CD4-positive, CD25-positive, alpha-beta regulatory T cell (primary cell): ENCODE results near the gene PIEZO2. TPM values are rescaled to one million over a fixed set of nuclear protein-coding genes. Genes with fewer than 3 reads are reported as not detected.

Experiments
- ATAC-seq, 2 donors: fragments of 150-1000 bp; cut with Tn5 transposase; one replicate each; pipeline ENCODE4 v1.10.0; 2021; ENCODE audit warnings: low read depth in 2 of 2, moderate number of reproducible peaks in 2 of 2, moderate library complexity in 1 of 2
- DNase-seq, 3 donors: peaks; one replicate each; pipeline versions ENCODE4 v3.0.0 to v3.0.0-alpha.2; 2012 to 2022; ENCODE audit warnings: mixed read lengths in 1 of 3
- H3K27ac ChIP-seq: one replicate; pipeline ENCODE4 v1.7.0; 2013; ENCODE audit warnings: mild to moderate bottlenecking, low read length; ENCODE audit not compliant: insufficient read depth, poor library complexity, severe bottlenecking
- H3K27me3 ChIP-seq: one replicate; pipeline ENCODE4 v1.7.0; 2013; ENCODE audit warnings: low read length; ENCODE audit not compliant: control insufficient read depth, insufficient read depth
- H3K36me3 ChIP-seq: one replicate; pipeline ENCODE4 v1.7.0; 2013; ENCODE audit warnings: mild to moderate bottlenecking, low read length, moderate library complexity; ENCODE audit not compliant: control insufficient read depth, insufficient read depth
- H3K4me1 ChIP-seq: 2 replicates; pipeline ENCODE4 v1.7.0; 2013; ENCODE audit warnings: mild to moderate bottlenecking, low read length; ENCODE audit not compliant: insufficient read depth, control insufficient read depth, poor library complexity, severe bottlenecking
- H3K4me3 ChIP-seq: one replicate; pipeline ENCODE4 v1.7.0; 2013; ENCODE audit warnings: low read depth, mild to moderate bottlenecking, low read length, moderate library complexity
- H3K9me3 ChIP-seq, 2 experiments: 1 replicate in 1 of 2; 2 replicates in 1 of 2; pipeline ENCODE4 v1.7.0; 2013; ENCODE audit warnings: low read length in 2 of 2, mild to moderate bottlenecking in 1 of 2, moderate library complexity in 1 of 2; ENCODE audit not compliant: control insufficient read depth in 2 of 2
- H3K27ac Mint-ChIP-seq, 3 donors: one replicate each; pipeline ENCODE4 v1.8.0; 2020 to 2022; ENCODE audit warnings: mild to moderate bottlenecking in 3 of 3, mixed read lengths in 3 of 3, moderate library complexity in 2 of 3
- H3K27me3 Mint-ChIP-seq: one replicate; pipeline ENCODE4 v1.8.0; 2022; ENCODE audit warnings: mild to moderate bottlenecking, mixed read lengths
- H3K36me3 Mint-ChIP-seq: one replicate; pipeline ENCODE4 v1.8.0; 2020; ENCODE audit warnings: mixed read lengths
- H3K4me1 Mint-ChIP-seq, 4 donors: one replicate each; pipeline ENCODE4 v1.8.0; 2020 to 2022; ENCODE audit warnings: mixed read lengths in 4 of 4, mild to moderate bottlenecking in 1 of 4
- H3K4me3 Mint-ChIP-seq, 4 donors: one replicate each; pipeline ENCODE4 v1.8.0; 2020 to 2022; ENCODE audit warnings: mild to moderate bottlenecking in 4 of 4, mixed read lengths in 4 of 4, moderate library complexity in 3 of 4
- H3K9me3 Mint-ChIP-seq, 7 donors: one replicate each; pipeline ENCODE4 v1.8.0; 2020 to 2022; ENCODE audit warnings: mixed read lengths in 7 of 7, mild to moderate bottlenecking in 3 of 7, moderate library complexity in 2 of 7
- polyA plus RNA-seq, 4 donors: library from polyadenylated mRNA; unstranded; fragments of 300-500 nt; fragmentation: Illumina TruSeq; gene quantifications; one replicate each; pipeline ENCODE4 v1.2.3, GENCODE V29; 2021
- total RNA-seq: library from RNA; stranded (reverse); gene quantifications from one replicate; pipeline ENCODE4 v1.2.3, GENCODE V29; 2022

The PIEZO2 gene
- total and polyA plus RNA-seq, 5 donors from 2014 or later = not detected

- Mint-ChIP-seq H3K9me3 (peaks cover 0 to 2% (median 0%) of the 10 kb centered on the region in 7 donors), H3K27ac (no peak overlapping the region), H3K27me3 (peaks cover 16% of the 10 kb centered on the region), H3K4me1 (no peaks in the 10 kb centered on the region), H3K4me3 (no peak overlapping the region), H3K36me3 (no peaks in the 10 kb centered on the region)
- no peak overlapping the region for H3K4me3 ChIP-seq
- DNase-seq (no peak), ATAC-seq (no peak)
- no peaks in the 10 kb centered on the region for H3K27me3 ChIP-seq
- no peaks in the 10 kb centered on the region for H3K9me3 ChIP-seq
- no peaks in the 10 kb centered on the region for H3K4me1 ChIP-seq
- H3K27ac ChIP-seq = no peak overlapping the region
- H3K36me3 ChIP-seq = no peaks in the 10 kb centered on the region
Measured at GRCh38 chr18:10739152-10739551, 410.2 kb downstream of the PIEZO2 start.

- no peaks in the 10 kb centered on the region for H3K9me3 ChIP-seq
- DNase-seq (no peak), ATAC-seq (no peak)
- H3K36me3 Mint-ChIP-seq = no peaks in the 10 kb centered on the region
- no peaks in the 10 kb centered on the region for H3K4me1 ChIP-seq
- H3K9me3 Mint-ChIP-seq = peaks cover 0 to 3% (median 0%) of the 10 kb centered on the region in 7 donors
- H3K27me3 Mint-ChIP-seq = peaks cover 19% of the 10 kb centered on the region
- no peak overlapping the region for H3K4me3 ChIP-seq
- no peaks in the 10 kb centered on the region for H3K4me1 Mint-ChIP-seq
- no peaks in the 10 kb centered on the region for H3K36me3 ChIP-seq
- H3K27ac Mint-ChIP-seq = no peak overlapping the region
- no peak overlapping the region for H3K27ac ChIP-seq
- no peak overlapping the region for H3K4me3 Mint-ChIP-seq
- H3K27me3 ChIP-seq = no peaks in the 10 kb centered on the region
Measured at GRCh38 chr18:10736984-10737383, 412.4 kb downstream of the PIEZO2 start.

GRCh38 chr18:10732990-10733389 lies 416.4 kb downstream of the PIEZO2 start:
- DNase-seq = no peak
- ATAC-seq = no peak
- H3K9me3 ChIP-seq = no peaks in the 10 kb centered on the region
- Mint-ChIP-seq H3K36me3 (no peaks in the 10 kb centered on the region), H3K27me3 (peaks cover 19% of the 10 kb centered on the region), H3K4me3 (no peak overlapping the region), H3K4me1 (no peaks in the 10 kb centered on the region), H3K9me3 (peaks cover 0 to 3% (median 0%) of the 10 kb centered on the region in 7 donors), H3K27ac (no peak overlapping the region)
- H3K27ac ChIP-seq = no peak overlapping the region
- no peak overlapping the region for H3K4me3 ChIP-seq
- H3K27me3 ChIP-seq = no peaks in the 10 kb centered on the region
- no peaks in the 10 kb centered on the region for H3K36me3 ChIP-seq
- H3K4me1 ChIP-seq = no peaks in the 10 kb centered on the region

- Mint-ChIP-seq H3K9me3 (peaks cover 0 to 3% (median 0%) of the 10 kb centered on the region in 7 donors), H3K4me1 (peaks cover 0 to 2% (median 0%) of the 10 kb centered on the region in 4 donors), H3K27me3 (peaks cover 4% of the 10 kb centered on the region), H3K27ac (no peak overlapping the region), H3K4me3 (no peak overlapping the region), H3K36me3 (no peaks in the 10 kb centered on the region)
- no peak for ATAC-seq
- Histone ChIP-seq H3K4me1 (no peaks in the 10 kb centered on the region), H3K4me3 (no peak overlapping the region), H3K27me3 (no peaks in the 10 kb centered on the region), H3K36me3 (no peaks in the 10 kb centered on the region), H3K9me3 (no peaks in the 10 kb centered on the region), H3K27ac (no peak overlapping the region)
- no peak for DNase-seq
Measured at GRCh38 chr18:10727477-10727876, 421.9 kb downstream of the PIEZO2 start.

- Mint-ChIP-seq H3K27me3 (peaks cover 4% of the 10 kb centered on the region), H3K36me3 (no peaks in the 10 kb centered on the region), H3K27ac (no peak overlapping the region), H3K4me1 (peaks cover 0 to 2% (median 0%) of the 10 kb centered on the region in 4 donors), H3K9me3 (peaks cover 0 to 2% (median 0%) of the 10 kb centered on the region in 7 donors), H3K4me3 (no peak overlapping the region)
- Histone ChIP-seq H3K4me3 (no peak overlapping the region), H3K36me3 (no peaks in the 10 kb centered on the region), H3K4me1 (no peaks in the 10 kb centered on the region), H3K27ac (no peak overlapping the region), H3K9me3 (no peaks in the 10 kb centered on the region), H3K27me3 (no peaks in the 10 kb centered on the region)
- DNase-seq (no peak), ATAC-seq (no peak)
Measured at GRCh38 chr18:10726198-10727068, 422.9 kb downstream of the PIEZO2 start.

GRCh38 chr18:10724666-10725065 lies 424.7 kb downstream of the PIEZO2 start:
- no peaks in the 10 kb centered on the region for H3K27me3 ChIP-seq
- DNase-seq (no peak), ATAC-seq (no peak)
- H3K4me3 ChIP-seq = no peak overlapping the region
- Mint-ChIP-seq H3K27me3 (peaks cover 8% of the 10 kb centered on the region), H3K9me3 (peaks cover 0 to 2% (median 0%) of the 10 kb centered on the region in 7 donors), H3K4me1 (peaks cover 0 to 2% (median 0%) of the 10 kb centered on the region in 4 donors), H3K4me3 (no peak overlapping the region), H3K27ac (no peak overlapping the region), H3K36me3 (no peaks in the 10 kb centered on the region)
- no peaks in the 10 kb centered on the region for H3K4me1 ChIP-seq
- H3K9me3 ChIP-seq = no peaks in the 10 kb centered on the region
- no peak overlapping the region for H3K27ac ChIP-seq
- H3K36me3 ChIP-seq = no peaks in the 10 kb centered on the region

GRCh38 chr18:10723496-10723895 lies 425.9 kb downstream of the PIEZO2 start:
- Histone ChIP-seq H3K4me1 (no peaks in the 10 kb centered on the region), H3K27me3 (no peaks in the 10 kb centered on the region), H3K4me3 (no peak overlapping the region), H3K27ac (no peak overlapping the region), H3K9me3 (no peaks in the 10 kb centered on the region), H3K36me3 (no peaks in the 10 kb centered on the region)
- H3K27ac Mint-ChIP-seq = no peak overlapping the region
- no peaks in the 10 kb centered on the region for H3K36me3 Mint-ChIP-seq
- no peak overlapping the region for H3K4me3 Mint-ChIP-seq
- no peak for DNase-seq
- ATAC-seq = no peak
- peaks cover 8% of the 10 kb centered on the region for H3K27me3 Mint-ChIP-seq
- peaks cover 0 to 2% (median 0%) of the 10 kb centered on the region in 7 donors for H3K9me3 Mint-ChIP-seq
- peaks cover 0 to 2% (median 0%) of the 10 kb centered on the region in 4 donors for H3K4me1 Mint-ChIP-seq

GRCh38 chr18:10718809-10719208 lies 430.6 kb downstream of the PIEZO2 start:
- DNase-seq = no peak
- peaks cover 4% of the 10 kb centered on the region for H3K27me3 Mint-ChIP-seq
- H3K27me3 ChIP-seq = no peaks in the 10 kb centered on the region
- H3K4me3 Mint-ChIP-seq = no peak overlapping the region
- H3K27ac ChIP-seq = no peak overlapping the region
- no peaks in the 10 kb centered on the region for H3K4me1 ChIP-seq
- H3K9me3 ChIP-seq = no peaks in the 10 kb centered on the region
- peaks cover 0 to 2% (median 0%) of the 10 kb centered on the region in 7 donors for H3K9me3 Mint-ChIP-seq
- no peaks in the 10 kb centered on the region for H3K36me3 Mint-ChIP-seq
- H3K4me1 Mint-ChIP-seq = no peaks in the 10 kb centered on the region
- no peak overlapping the region for H3K4me3 ChIP-seq
- H3K36me3 ChIP-seq = no peaks in the 10 kb centered on the region
- no peak for ATAC-seq
- H3K27ac Mint-ChIP-seq = no peak overlapping the region
